ENCODE measurements around the gene IMMP2L. TPM values are rescaled to one million over a fixed set of nuclear protein-coding genes. Genes with fewer than 3 reads are reported as not detected.

IMMP2L gene
- total RNA-seq, 4 donors from 2014 or later = 13.5 to 23.7 (median 18.3) TPM

DNA sequence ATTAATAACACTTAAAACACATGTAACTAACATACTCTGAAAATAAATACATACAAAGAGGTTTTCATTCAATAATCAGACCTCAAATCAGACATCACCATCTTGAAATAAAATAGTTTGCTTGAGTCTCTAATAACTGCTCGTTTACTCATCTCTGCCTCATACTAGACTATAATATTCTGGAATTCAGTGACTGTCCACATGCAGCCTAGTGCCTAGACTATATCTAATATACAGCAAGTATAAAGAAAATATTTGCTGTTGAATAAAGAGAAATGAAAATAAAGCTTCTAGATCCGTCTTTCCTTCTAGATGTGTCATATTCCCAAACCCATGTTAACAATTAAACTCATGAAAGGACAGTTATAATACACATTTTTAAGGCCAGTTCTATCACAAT is 707.6 kb downstream of the IMMP2L start:
- WGBS, 2 donors = 63 to 67% methylated on average over 2 of the region's 2 CpGs
- Histone ChIP-seq H3K4me3 (no peak overlapping the region), H3K4me1 (no peaks in the 10 kb centered on the region), H3K27ac (no peak overlapping the region), H3K9me3 (no peaks in the 10 kb centered on the region), H3K27me3 (no peaks in the 10 kb centered on the region), H3K36me3 (no peaks in the 10 kb centered on the region)
- DNase-seq (ENCODE audit: low spot score in 2 of 2) = no peak
- TF ChIP-seq POLR2A (IDR thresholded peaks at IDR 0.05) = no peak
- TF ChIP-seq, protein P1, sequence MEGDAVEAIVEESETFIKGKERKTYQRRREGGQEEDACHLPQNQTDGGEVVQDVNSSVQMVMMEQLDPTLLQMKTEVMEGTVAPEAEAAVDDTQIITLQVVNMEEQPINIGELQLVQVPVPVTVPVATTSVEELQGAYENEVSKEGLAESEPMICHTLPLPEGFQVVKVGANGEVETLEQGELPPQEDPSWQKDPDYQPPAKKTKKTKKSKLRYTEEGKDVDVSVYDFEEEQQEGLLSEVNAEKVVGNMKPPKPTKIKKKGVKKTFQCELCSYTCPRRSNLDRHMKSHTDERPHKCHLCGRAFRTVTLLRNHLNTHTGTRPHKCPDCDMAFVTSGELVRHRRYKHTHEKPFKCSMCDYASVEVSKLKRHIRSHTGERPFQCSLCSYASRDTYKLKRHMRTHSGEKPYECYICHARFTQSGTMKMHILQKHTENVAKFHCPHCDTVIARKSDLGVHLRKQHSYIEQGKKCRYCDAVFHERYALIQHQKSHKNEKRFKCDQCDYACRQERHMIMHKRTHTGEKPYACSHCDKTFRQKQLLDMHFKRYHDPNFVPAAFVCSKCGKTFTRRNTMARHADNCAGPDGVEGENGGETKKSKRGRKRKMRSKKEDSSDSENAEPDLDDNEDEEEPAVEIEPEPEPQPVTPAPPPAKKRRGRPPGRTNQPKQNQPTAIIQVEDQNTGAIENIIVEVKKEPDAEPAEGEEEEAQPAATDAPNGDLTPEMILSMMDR (IDR thresholded peaks at IDR 0.05) = no peak
- no peak for TF ChIP-seq EP300 (IDR thresholded peaks at IDR 0.05)

DNA sequence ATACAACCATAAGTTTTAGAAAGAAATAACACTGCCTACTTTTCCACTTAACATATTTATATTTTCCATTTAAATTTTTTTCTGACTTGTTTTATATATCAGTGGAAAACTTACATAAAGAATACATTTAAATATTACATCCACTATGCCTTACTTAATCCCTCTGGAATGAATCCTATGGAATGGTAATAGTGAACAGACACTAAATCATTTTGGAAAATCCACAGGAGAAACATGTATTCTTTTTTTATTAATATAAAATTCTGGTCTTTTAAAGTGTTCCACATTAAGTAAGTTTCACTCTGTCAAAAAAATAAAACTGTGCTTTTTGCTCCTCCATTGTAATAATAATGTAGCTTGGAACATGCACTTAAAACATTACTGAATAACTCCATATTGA is 708.1 kb downstream of the IMMP2L start:
- Histone ChIP-seq H3K4me3 (no peak overlapping the region), H3K9me3 (no peaks in the 10 kb centered on the region), H3K36me3 (no peaks in the 10 kb centered on the region), H3K27ac (no peak overlapping the region), H3K4me1 (no peaks in the 10 kb centered on the region), H3K27me3 (no peaks in the 10 kb centered on the region)
- TF ChIP-seq POLR2A (IDR thresholded peaks at IDR 0.05) = no peak
- no peak for TF ChIP-seq EP300 (IDR thresholded peaks at IDR 0.05)
- TF ChIP-seq, protein P1 (IDR thresholded peaks at IDR 0.05) = no peak
- no peak for DNase-seq (ENCODE audit: low spot score in 2 of 2)

DNA sequence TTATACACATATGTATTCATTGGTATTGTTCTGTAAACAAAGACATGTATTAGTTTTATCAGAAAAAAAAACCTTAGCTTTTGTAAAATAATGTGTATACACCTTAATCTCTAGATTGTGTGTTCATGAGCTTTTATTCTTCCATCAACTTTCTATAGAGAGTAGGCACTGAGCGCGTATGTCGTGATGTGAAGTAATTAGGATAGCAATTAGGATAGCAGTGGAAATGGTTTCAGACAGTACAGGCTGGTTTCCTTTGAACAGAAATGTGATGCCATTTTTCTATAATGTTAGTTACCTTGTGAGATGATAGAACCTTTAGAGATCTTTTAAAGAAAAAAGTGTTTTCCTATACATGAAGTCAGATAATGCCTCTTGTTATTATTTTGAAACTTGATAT is 709.0 kb downstream of the IMMP2L start:
- Histone ChIP-seq H3K4me3 (no peak overlapping the region), H3K9me3 (no peaks in the 10 kb centered on the region), H3K27ac (no peak overlapping the region), H3K27me3 (no peaks in the 10 kb centered on the region), H3K36me3 (no peaks in the 10 kb centered on the region), H3K4me1 (no peaks in the 10 kb centered on the region)
- 77 to 80% methylated on average over 3 of the region's 3 CpGs for WGBS, 2 donors
- TF ChIP-seq POLR2A (IDR thresholded peaks at IDR 0.05) (no peak), EP300 (IDR thresholded peaks at IDR 0.05) (no peak)
- TF ChIP-seq, protein P1 (IDR thresholded peaks at IDR 0.05) = no peak
- no peak for DNase-seq (ENCODE audit: low spot score in 2 of 2)

DNA sequence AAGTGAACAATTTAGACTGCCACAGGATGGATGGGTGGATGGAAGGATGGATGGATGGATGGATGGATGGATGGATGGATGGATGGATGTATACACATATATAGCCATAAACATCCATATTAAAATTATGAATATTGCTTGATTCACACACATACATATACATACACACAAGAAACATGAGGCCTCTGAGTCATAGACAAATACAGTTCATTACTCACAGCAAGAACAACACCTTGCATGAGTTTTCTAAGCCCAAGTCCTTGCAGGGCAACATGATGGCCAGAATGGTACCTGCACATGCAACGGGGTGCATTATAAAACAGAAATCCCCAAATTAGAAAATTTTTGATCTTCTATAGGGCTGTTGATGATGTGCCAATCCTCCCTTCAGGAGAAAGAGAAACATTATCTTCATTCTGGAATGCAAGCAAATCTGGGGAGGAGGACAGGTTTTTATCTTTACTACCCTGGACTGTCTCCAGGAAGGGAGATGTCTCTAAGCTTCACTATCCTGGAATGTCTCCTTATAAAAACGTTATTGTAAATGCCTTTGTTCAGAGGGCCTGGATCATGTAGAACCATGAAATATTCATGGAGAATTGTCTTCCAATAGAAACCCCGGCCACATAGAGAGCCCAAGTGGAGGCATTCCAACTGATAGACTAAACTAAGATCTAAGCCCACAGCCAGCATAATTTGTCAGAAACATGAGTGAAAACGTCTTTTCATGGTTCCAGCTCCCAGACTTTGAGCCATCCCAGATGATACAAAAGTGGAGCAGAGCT is 709.9 kb downstream of the IMMP2L start:
- no peaks in the 10 kb centered on the region for H3K9me3 ChIP-seq
- WGBS, 2 donors = 81 to 84% methylated on average over 4 of the region's 4 CpGs
- no peaks in the 10 kb centered on the region for H3K27me3 ChIP-seq
- H3K27ac ChIP-seq = no peak overlapping the region
- TF ChIP-seq POLR2A (IDR thresholded peaks at IDR 0.05) (no peak), EP300 (IDR thresholded peaks at IDR 0.05) (no peak)
- TF ChIP-seq, protein P1 (IDR thresholded peaks at IDR 0.05) = no peak
- no peak for DNase-seq (ENCODE audit: low spot score in 2 of 2)
- H3K4me3 ChIP-seq = no peak overlapping the region
- no peaks in the 10 kb centered on the region for H3K4me1 ChIP-seq
- H3K36me3 ChIP-seq = no peaks in the 10 kb centered on the region

DNA sequence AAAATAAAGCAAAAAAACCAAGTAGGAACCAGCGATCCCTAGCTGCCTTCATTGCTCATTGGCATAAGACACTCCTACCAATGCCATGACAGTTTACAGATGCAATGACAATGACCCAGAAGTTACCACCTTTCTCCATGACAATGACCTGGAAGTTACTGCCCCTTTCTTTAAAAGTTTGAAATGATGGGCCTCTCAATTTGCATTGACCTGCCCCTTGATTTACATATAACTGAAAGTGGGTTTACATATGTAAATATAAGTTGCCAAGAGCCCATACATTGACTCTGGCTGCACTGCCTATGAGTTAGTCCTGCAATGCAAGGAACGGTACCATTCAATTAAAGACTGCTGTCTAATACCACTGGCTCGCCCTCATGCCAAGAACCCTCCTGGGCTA is 712.1 kb downstream of the IMMP2L start:
- Histone ChIP-seq H3K4me1 (no peaks in the 10 kb centered on the region), H3K9me3 (no peaks in the 10 kb centered on the region), H3K4me3 (no peak overlapping the region), H3K27ac (no peak overlapping the region), H3K27me3 (no peaks in the 10 kb centered on the region), H3K36me3 (no peaks in the 10 kb centered on the region)
- TF ChIP-seq POLR2A (IDR thresholded peaks at IDR 0.05) = no peak
- no peak for TF ChIP-seq EP300 (IDR thresholded peaks at IDR 0.05)
- TF ChIP-seq, protein P1 (IDR thresholded peaks at IDR 0.05) = no peak
- no peak for DNase-seq (ENCODE audit: low spot score in 2 of 2)
- 90 to 94% methylated on average over 3 of the region's 3 CpGs for WGBS, 2 donors
